IMR-90 (cell line): ENCODE measurements around the gene CYP46A1.

Source experiments
- FOS ChIP-seq: fragments of 150-350 bp; IDR thresholded peaks from 2 replicates; pipeline ENCODE4 v1.6.1; 2016; ENCODE audit warnings: low read depth, low read length
- POLR2A ChIP-seq: IDR thresholded peaks from 2 replicates; pipeline ENCODE4 v1.6.1; 2012; ENCODE audit warnings: mild to moderate bottlenecking, low read depth, low read length
- RCOR1 ChIP-seq: IDR thresholded peaks from 2 replicates; pipeline ENCODE4 v1.6.1; 2012; ENCODE audit warnings: mild to moderate bottlenecking, low read length, improper control_type of control experiment; ENCODE audit not compliant: insufficient replicate concordance
- TF ChIP-seq, protein P1 (sequence below): conservative IDR thresholded peaks from 2 replicates; pipeline ENCODE4 v1.5.1; 2012; ENCODE audit warnings: mild to moderate bottlenecking, low read depth, low read length, improper control_type of control experiment
- TF ChIP-seq, protein P2 (sequence below): fragments of 150-350 bp; IDR thresholded peaks from 2 replicates; pipeline ENCODE4 v1.6.1; 2017; ENCODE audit warnings: mild to moderate bottlenecking, antibody characterized with exemption, low read length, low read depth

- TF ChIP-seq, protein P1, sequence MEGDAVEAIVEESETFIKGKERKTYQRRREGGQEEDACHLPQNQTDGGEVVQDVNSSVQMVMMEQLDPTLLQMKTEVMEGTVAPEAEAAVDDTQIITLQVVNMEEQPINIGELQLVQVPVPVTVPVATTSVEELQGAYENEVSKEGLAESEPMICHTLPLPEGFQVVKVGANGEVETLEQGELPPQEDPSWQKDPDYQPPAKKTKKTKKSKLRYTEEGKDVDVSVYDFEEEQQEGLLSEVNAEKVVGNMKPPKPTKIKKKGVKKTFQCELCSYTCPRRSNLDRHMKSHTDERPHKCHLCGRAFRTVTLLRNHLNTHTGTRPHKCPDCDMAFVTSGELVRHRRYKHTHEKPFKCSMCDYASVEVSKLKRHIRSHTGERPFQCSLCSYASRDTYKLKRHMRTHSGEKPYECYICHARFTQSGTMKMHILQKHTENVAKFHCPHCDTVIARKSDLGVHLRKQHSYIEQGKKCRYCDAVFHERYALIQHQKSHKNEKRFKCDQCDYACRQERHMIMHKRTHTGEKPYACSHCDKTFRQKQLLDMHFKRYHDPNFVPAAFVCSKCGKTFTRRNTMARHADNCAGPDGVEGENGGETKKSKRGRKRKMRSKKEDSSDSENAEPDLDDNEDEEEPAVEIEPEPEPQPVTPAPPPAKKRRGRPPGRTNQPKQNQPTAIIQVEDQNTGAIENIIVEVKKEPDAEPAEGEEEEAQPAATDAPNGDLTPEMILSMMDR: no peak
- no peak for TF ChIP-seq FOS
- TF ChIP-seq POLR2A: no peak
- TF ChIP-seq RCOR1: no peak
- TF ChIP-seq, protein P2, sequence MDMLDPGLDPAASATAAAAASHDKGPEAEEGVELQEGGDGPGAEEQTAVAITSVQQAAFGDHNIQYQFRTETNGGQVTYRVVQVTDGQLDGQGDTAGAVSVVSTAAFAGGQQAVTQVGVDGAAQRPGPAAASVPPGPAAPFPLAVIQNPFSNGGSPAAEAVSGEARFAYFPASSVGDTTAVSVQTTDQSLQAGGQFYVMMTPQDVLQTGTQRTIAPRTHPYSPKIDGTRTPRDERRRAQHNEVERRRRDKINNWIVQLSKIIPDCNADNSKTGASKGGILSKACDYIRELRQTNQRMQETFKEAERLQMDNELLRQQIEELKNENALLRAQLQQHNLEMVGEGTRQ: no peak
These were observed 23.3 kb upstream of the CYP46A1 start for GRCh38 chr14:99660794-99661193.
